SK-N-SH (cell line): ENCODE measurements around the gene TRAPPC12. TPM values are rescaled to one million over a fixed set of nuclear protein-coding genes. Genes with fewer than 3 reads are reported as not detected.

ENCODE experiments used
- CTCF ChIA-PET: fragments of 300-600, 350-600 bp; formaldehyde crosslinking; extraction: SDS; loops from one replicate; lab custom pipeline; 2021; lab: Yijun Ruan, JAX
- POLR2A ChIA-PET: fragments of 350-600 bp; sonication (Branson Sonifier 250); formaldehyde crosslinking; extraction: SDS; loops from one replicate; lab custom pipeline; 2020; ENCODE audit warnings: antibody characterized with exemption, inconsistent platforms; lab: Yijun Ruan, JAX
- DNase-seq: peaks from one replicate; pipeline ENCODE4 v3.0.0; 2012
- H2AFZ ChIP-seq: fragments of 200-600 bp; sonication (generic); 2 replicates; pipeline ENCODE4 v1.8.1; 2016; ENCODE audit warnings: antibody characterized with exemption, mild to moderate bottlenecking, low read depth
- H3F3A ChIP-seq: fragments of 200-600 bp; sonication (generic); replicated peaks from 2 replicates; pipeline ENCODE3; 2016; ENCODE audit warnings: antibody characterized with exemption, mild to moderate bottlenecking; ENCODE audit not compliant: insufficient read depth
- H3K27ac ChIP-seq, 2 experiments: fragments of 200-500 bp in 1 of 2; fragments of 200-600 bp in 1 of 2; sonication (Bioruptor generic) in 1 of 2; sonication (generic), shearing (Covaris generic) in 1 of 2; 2 replicates each; pipeline versions ENCODE4 v1.5.1 to v1.6.1; 2014 to 2016; ENCODE audit warnings: low read depth in 2 of 2, inconsistent platforms in 1 of 2, low read length in 1 of 2, mild to moderate bottlenecking in 1 of 2, mixed read lengths in 1 of 2
- H3K27me3 ChIP-seq: fragments of 200-600 bp; sonication (generic), shearing (Covaris generic); 2 replicates; pipeline ENCODE4 v1.6.1; 2016; ENCODE audit warnings: mixed run types; ENCODE audit not compliant: insufficient read depth
- H3K36me3 ChIP-seq, 2 experiments: fragments of 200-500 bp in 1 of 2; fragments of 200-600 bp in 1 of 2; sonication (Bioruptor generic) in 1 of 2; sonication (generic) in 1 of 2; replicated peaks in 1 of 2; 2 replicates each; pipeline versions ENCODE3 to v1.5.1; 2014 to 2016; ENCODE audit warnings: low read length in 1 of 2, mild to moderate bottlenecking in 1 of 2; ENCODE audit not compliant: insufficient read depth in 2 of 2, control insufficient read depth in 1 of 2
- H3K4me1 ChIP-seq, 2 experiments: fragments of 200-500 bp in 1 of 2; fragments of 200-600 bp in 1 of 2; sonication (Bioruptor generic) in 1 of 2; sonication (generic), shearing (Covaris generic) in 1 of 2; 2 replicates each; pipeline versions ENCODE4 v1.5.1 to v1.6.1; 2014 to 2016; ENCODE audit warnings: low read depth in 1 of 2, low read length in 1 of 2, mixed run types in 1 of 2; ENCODE audit not compliant: insufficient read depth in 2 of 2, control insufficient read depth in 1 of 2
- H3K4me2 ChIP-seq: fragments of 200-600 bp; sonication (generic), shearing (Covaris generic); 2 replicates; pipeline ENCODE4 v1.6.1; 2017; ENCODE audit warnings: mixed run types
- H3K4me3 ChIP-seq, 2 experiments: fragments of 200-500 bp in 1 of 2; fragments of 200-600 bp in 1 of 2; sonication (Bioruptor generic) in 1 of 2; sonication (generic), shearing (Covaris generic) in 1 of 2; 2 replicates each; pipeline versions ENCODE4 v1.5.1 to v1.8.1; 2014 to 2016; ENCODE audit warnings: low read depth in 2 of 2, inconsistent platforms in 1 of 2, low read length in 1 of 2, mild to moderate bottlenecking in 1 of 2, mixed read lengths in 1 of 2, moderate library complexity in 1 of 2
- H3K79me2 ChIP-seq: fragments of 200-600 bp; sonication (generic); 2 replicates; pipeline ENCODE4 v1.8.1; 2017; ENCODE audit warnings: mild to moderate bottlenecking; ENCODE audit not compliant: insufficient read depth
- H3K9ac ChIP-seq: fragments of 200-600 bp; sonication (generic); 2 replicates; pipeline ENCODE4 v1.6.1; 2017; ENCODE audit warnings: mixed run types
- H3K9me2 ChIP-seq: fragments of 200-600 bp; sonication (generic); 2 replicates; pipeline ENCODE4 v1.6.1; 2017; ENCODE audit warnings: mixed run types
- H3K9me3 ChIP-seq: fragments of 200-600 bp; sonication (generic); 2 replicates; pipeline ENCODE4 v1.6.1; 2017; ENCODE audit warnings: mixed run types, mild to moderate bottlenecking, moderate library complexity
- H4K20me1 ChIP-seq: fragments of 200-600 bp; sonication (generic); 2 replicates; pipeline ENCODE4 v1.6.1; 2017; ENCODE audit warnings: mild to moderate bottlenecking, mixed run types; ENCODE audit not compliant: insufficient read depth
- CTCF ChIP-seq: fragments of 200-600 bp; sonication (generic); IDR thresholded peaks from 2 replicates; pipeline ENCODE4 v1.6.1; 2017; ENCODE audit warnings: antibody characterized with exemption, mild to moderate bottlenecking, moderate library complexity
- ELF1 ChIP-seq: IDR thresholded peaks from 2 replicates; pipeline ENCODE4 v1.4.0; 2012
- FOSL2 ChIP-seq: IDR thresholded peaks from 2 replicates; pipeline ENCODE4 v1.4.0; 2012; ENCODE audit warnings: low read depth, mild to moderate bottlenecking, moderate library complexity, borderline replicate concordance
- FOXJ3 ChIP-seq: sonication (generic); formaldehyde crosslinking; IDR thresholded peaks from 2 replicates; pipeline ENCODE4 v1.5.1; 2020; ENCODE audit warnings: mild to moderate bottlenecking, missing genetic modification reagents
- FOXM1 ChIP-seq: IDR thresholded peaks from 2 replicates; pipeline ENCODE4 v1.4.0; 2012; ENCODE audit warnings: low read depth, mild to moderate bottlenecking
- GABPA ChIP-seq: IDR thresholded peaks from 2 replicates; pipeline ENCODE4 v1.4.0; 2012; ENCODE audit warnings: low read depth, mild to moderate bottlenecking
- GATA2 ChIP-seq: sonication (generic); formaldehyde crosslinking; IDR thresholded peaks from 2 replicates; pipeline ENCODE4 v1.5.0; 2020; ENCODE audit warnings: mild to moderate bottlenecking, missing genetic modification reagents
- IRF3 ChIP-seq: fragments of 150-350 bp; IDR thresholded peaks from 2 replicates; pipeline ENCODE4 v1.6.1; 2016; ENCODE audit warnings: mild to moderate bottlenecking, low read depth, low read length
- JUND ChIP-seq: IDR thresholded peaks from 2 replicates; pipeline ENCODE4 v1.4.0; 2012
- MEF2A ChIP-seq: IDR thresholded peaks from 2 replicates; pipeline ENCODE4 v1.4.0; 2012; ENCODE audit warnings: low read depth, borderline replicate concordance
- MXI1 ChIP-seq: IDR thresholded peaks from 2 replicates; pipeline ENCODE4 v1.6.1; 2012; ENCODE audit warnings: mild to moderate bottlenecking, low read depth, low read length, improper control_type of control experiment
- POLR2AphosphoS5 ChIP-seq: IDR thresholded peaks from 2 replicates; pipeline ENCODE4 v1.6.1; 2012; ENCODE audit warnings: low read depth, low read length
- RCOR1 ChIP-seq: fragments of 150-350 bp; IDR thresholded peaks from 2 replicates; pipeline ENCODE4 v1.6.1; 2017; ENCODE audit warnings: antibody characterized with exemption, low read length
- RFX5 ChIP-seq: IDR thresholded peaks from 2 replicates; pipeline ENCODE4 v1.6.1; 2012; ENCODE audit warnings: mild to moderate bottlenecking, improper control_type of control experiment, low read length
- RXRA ChIP-seq: IDR thresholded peaks from 2 replicates; pipeline ENCODE4 v1.4.0; 2012; ENCODE audit warnings: low read depth, mild to moderate bottlenecking, borderline replicate concordance
- TAF1 ChIP-seq: IDR thresholded peaks from 2 replicates; pipeline ENCODE4 v1.6.1; 2012; ENCODE audit warnings: low read depth, mild to moderate bottlenecking, low read length, moderate library complexity, borderline replicate concordance
- TCF12 ChIP-seq: IDR thresholded peaks from 2 replicates; pipeline ENCODE4 v1.4.0; 2012
- TEAD4 ChIP-seq: IDR thresholded peaks from 2 replicates; pipeline ENCODE4 v1.4.0; 2012; ENCODE audit warnings: mild to moderate bottlenecking, borderline replicate concordance; ENCODE audit not compliant: insufficient read depth
- USF2 ChIP-seq: fragments of 150-350 bp; IDR thresholded peaks from 2 replicates; pipeline ENCODE4 v1.6.1; 2017; ENCODE audit warnings: antibody characterized with exemption, low read length, low read depth, borderline replicate concordance
- YY1 ChIP-seq: IDR thresholded peaks from 2 replicates; pipeline ENCODE4 v1.4.0; 2012; ENCODE audit warnings: low read depth, mild to moderate bottlenecking
- WGBS: methylation state at CpG from one replicate; pipeline ENCODE4 v1.1.6; 2017; ENCODE audit warnings: low lambda C conversion rate; 5-methylcytosine and 5-hydroxymethylcytosine counted together
- polyA plus RNA-seq, 3 experiments: library from polyadenylated mRNA; depleted of rRNA; stranded (reverse); fragments of >200 nt; gene quantifications; 2 replicates each; pipeline ENCODE4 v1.2.3, GENCODE V29; 2012
- TF ChIP-seq, protein P1 (sequence below): IDR thresholded peaks from 2 replicates; pipeline ENCODE4; 2012
- TF ChIP-seq, protein P2 (sequence below): IDR thresholded peaks from 2 replicates; pipeline ENCODE4 v1.6.1; 2012; ENCODE audit warnings: mild to moderate bottlenecking, low read depth, low read length, moderate library complexity
- TF ChIP-seq, protein P3 (sequence below): IDR thresholded peaks from 2 replicates; pipeline ENCODE4 v1.4.0; 2012; ENCODE audit warnings: low read depth

TRAPPC12 gene
- polyA plus RNA-seq (2012; rRNA removed): 59.5 and 83.3 TPM in 2 replicates
- polyA plus RNA-seq (2012; cell fraction: cytosol; rRNA removed): 39.2 and 48.1 TPM in 2 replicates
- 174 and 253 TPM in 2 replicates for polyA plus RNA-seq (2012; cell fraction: nucleus; rRNA removed)

DNA sequence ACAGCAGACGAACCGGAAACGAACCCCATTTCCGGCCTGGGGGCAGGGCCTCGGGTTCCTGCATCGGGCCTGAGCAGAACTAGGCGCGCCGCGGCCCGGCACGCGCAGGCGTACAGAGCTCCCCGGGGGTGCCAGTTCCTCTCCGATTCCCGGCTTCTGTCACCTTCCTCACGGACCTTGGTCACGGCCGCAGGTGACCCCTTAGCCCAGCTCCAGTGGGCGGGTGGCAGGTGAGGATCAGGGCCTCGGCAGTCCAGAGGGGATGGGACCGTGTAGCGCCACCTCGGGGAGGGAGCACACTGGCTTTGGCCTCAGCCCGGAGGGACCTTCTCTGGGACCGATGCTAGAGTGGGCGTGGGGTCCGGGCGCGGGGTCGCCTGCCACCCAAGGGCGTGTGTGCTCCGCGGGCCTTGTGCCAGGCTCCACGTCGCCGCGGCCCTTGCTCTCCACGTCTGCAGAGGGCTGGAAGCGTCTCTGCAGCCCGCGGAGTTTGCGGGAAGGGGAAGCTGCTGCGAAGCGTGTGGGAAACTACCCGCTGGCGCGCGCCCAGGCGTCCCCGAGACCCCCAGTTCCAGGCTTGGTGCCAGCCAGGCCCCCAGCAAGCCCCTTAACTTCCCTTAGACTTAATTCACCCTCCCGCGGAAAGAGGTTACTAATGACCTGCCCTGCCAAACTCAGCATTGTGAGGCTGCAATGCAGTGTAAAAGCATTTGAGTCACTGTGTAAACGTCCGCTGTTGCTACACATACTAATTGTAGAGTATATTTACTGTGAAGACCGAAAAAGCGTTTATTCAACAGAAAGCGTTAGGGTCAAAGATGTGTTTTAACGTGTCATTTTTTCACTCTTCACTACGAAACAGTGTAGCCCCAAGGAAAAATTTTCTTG lies at the start of gene TRAPPC12:
TRAPPC12 (plus strand) TSS at position 48 of the 888 bp plus-strand sequence. CDS start 7,930 bp downstream, outside the sequence.
- peak within 1 kb of the TSS; percentile 98 to 100 for H3K4me3 ChIP-seq
- peaks cover 12% of the 10 kb centered on the region for H3F3A ChIP-seq
- no peaks in the 10 kb centered on the region for H3K27me3 ChIP-seq
- peaks cover 0 to 27% of the 10 kb centered on the region in 2 experiments; a peak in 2 of 4 replicates for H3K4me1 ChIP-seq
- 2% methylated on average over 8 of the region's 61 CpGs for WGBS
- H3K9ac ChIP-seq: peak within 1 kb of the TSS; percentile 93
- peak within 1 kb of the TSS; percentile 84 to 96 for H3K27ac ChIP-seq
- no peaks in the 10 kb centered on the region for H4K20me1 ChIP-seq
- no peaks in the 10 kb centered on the region for H3K9me3 ChIP-seq
- H2AFZ ChIP-seq: peak within 1 kb of the TSS; percentile 88
- H3K36me3 ChIP-seq: peaks cover 22% of the 10 kb centered on the region in 2 experiments
- H3K4me2 ChIP-seq: peak within 1 kb of the TSS; percentile 79
- CTCF ChIA-PET: interaction anchor here (0.7 to 1.5 kb wide), 13 partner anchors 13 to 766 kb away, joined by 3 to 4 read pairs (median 3); no protein-coding TSS in a partner anchor
- POLR2A ChIA-PET: interaction anchor here (0.6 to 1.7 kb wide), 13 partner anchors 13 to 534 kb away, joined by 3 to 7 read pairs (median 4); partner anchors contain the start of gene RNASEH1
- peak; percentile 97 for DNase-seq
- H3K9me2 ChIP-seq: no peaks in the 10 kb centered on the region
- peaks cover 88% of the 10 kb centered on the region for H3K79me2 ChIP-seq
- no peak; the same call in 1 of the 2 replicates for TF ChIP-seq RCOR1
- no peak for TF ChIP-seq IRF3
- peak; percentile 96 for TF ChIP-seq GABPA
- TF ChIP-seq FOXJ3 (CRISPR knock-in tag): peak; percentile 71
- no peak for TF ChIP-seq JUND
- 0 out of 2 replicates have a peak, but pooled peaks have one; percentile 33 for TF ChIP-seq YY1
- no peak for TF ChIP-seq FOSL2
- no peak for TF ChIP-seq TEAD4
- TF ChIP-seq TCF12: peak; percentile 40; the same call in 1 of the 2 replicates
- peak; percentile 80; the same call in 1 of the 2 replicates for TF ChIP-seq TAF1
- TF ChIP-seq MEF2A: no peak
- TF ChIP-seq, protein P1, sequence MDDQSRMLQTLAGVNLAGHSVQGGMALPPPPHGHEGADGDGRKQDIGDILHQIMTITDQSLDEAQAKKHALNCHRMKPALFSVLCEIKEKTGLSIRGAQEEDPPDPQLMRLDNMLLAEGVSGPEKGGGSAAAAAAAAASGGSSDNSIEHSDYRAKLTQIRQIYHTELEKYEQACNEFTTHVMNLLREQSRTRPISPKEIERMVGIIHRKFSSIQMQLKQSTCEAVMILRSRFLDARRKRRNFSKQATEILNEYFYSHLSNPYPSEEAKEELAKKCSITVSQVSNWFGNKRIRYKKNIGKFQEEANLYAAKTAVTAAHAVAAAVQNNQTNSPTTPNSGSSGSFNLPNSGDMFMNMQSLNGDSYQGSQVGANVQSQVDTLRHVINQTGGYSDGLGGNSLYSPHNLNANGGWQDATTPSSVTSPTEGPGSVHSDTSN: no peak
- no peak for TF ChIP-seq GATA2 (CRISPR knock-in tag)
- TF ChIP-seq, protein P2, sequence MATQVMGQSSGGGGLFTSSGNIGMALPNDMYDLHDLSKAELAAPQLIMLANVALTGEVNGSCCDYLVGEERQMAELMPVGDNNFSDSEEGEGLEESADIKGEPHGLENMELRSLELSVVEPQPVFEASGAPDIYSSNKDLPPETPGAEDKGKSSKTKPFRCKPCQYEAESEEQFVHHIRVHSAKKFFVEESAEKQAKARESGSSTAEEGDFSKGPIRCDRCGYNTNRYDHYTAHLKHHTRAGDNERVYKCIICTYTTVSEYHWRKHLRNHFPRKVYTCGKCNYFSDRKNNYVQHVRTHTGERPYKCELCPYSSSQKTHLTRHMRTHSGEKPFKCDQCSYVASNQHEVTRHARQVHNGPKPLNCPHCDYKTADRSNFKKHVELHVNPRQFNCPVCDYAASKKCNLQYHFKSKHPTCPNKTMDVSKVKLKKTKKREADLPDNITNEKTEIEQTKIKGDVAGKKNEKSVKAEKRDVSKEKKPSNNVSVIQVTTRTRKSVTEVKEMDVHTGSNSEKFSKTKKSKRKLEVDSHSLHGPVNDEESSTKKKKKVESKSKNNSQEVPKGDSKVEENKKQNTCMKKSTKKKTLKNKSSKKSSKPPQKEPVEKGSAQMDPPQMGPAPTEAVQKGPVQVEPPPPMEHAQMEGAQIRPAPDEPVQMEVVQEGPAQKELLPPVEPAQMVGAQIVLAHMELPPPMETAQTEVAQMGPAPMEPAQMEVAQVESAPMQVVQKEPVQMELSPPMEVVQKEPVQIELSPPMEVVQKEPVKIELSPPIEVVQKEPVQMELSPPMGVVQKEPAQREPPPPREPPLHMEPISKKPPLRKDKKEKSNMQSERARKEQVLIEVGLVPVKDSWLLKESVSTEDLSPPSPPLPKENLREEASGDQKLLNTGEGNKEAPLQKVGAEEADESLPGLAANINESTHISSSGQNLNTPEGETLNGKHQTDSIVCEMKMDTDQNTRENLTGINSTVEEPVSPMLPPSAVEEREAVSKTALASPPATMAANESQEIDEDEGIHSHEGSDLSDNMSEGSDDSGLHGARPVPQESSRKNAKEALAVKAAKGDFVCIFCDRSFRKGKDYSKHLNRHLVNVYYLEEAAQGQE: no peak
- TF ChIP-seq, protein P3, sequence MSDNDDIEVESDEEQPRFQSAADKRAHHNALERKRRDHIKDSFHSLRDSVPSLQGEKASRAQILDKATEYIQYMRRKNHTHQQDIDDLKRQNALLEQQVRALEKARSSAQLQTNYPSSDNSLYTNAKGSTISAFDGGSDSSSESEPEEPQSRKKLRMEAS: peak; percentile 97
- TF ChIP-seq MXI1: peak; percentile 91
- peak; percentile 66 for TF ChIP-seq CTCF
- TF ChIP-seq RXRA: no peak
- TF ChIP-seq FOXM1: no peak
- peak; percentile 98 for TF ChIP-seq POLR2AphosphoS5
- peak; percentile 85; the same call in 1 of the 2 replicates for TF ChIP-seq ELF1
- TF ChIP-seq USF2: no peak
- TF ChIP-seq RFX5: no peak
